Raji (cell line): ENCODE data around the gene FXYD1.

Source experiments
- POLR2A ChIP-seq: IDR thresholded peaks from 2 replicates; pipeline ENCODE4 v1.6.1; 2011; ENCODE audit warnings: low read depth, low read length, control low read depth; ENCODE audit not compliant: insufficient read depth

Gene FXYD1

GRCh38 chr19:35117799-35118198, 20.8 kb upstream of the FXYD1 start:
- TF ChIP-seq POLR2A = no peak

GRCh38 chr19:35118268-35119020, 20.2 kb upstream of the FXYD1 start:
- TF ChIP-seq POLR2A = no peak

GRCh38 chr19:35119091-35119490, 19.5 kb upstream of the FXYD1 start:
- TF ChIP-seq POLR2A = no peak

GRCh38 chr19:35119578-35120155, 19.0 kb upstream of the FXYD1 start:
- TF ChIP-seq POLR2A = no peak

- no peak for TF ChIP-seq POLR2A
Measured at GRCh38 chr19:35120492-35120891, 18.1 kb upstream of the FXYD1 start.

GRCh38 chr19:35120898-35121297, 17.7 kb upstream of the FXYD1 start:
- no peak for TF ChIP-seq POLR2A

GRCh38 chr19:35122687-35123551, 15.7 kb upstream of the FXYD1 start:
- TF ChIP-seq POLR2A = no peak

GRCh38 chr19:35123573-35123972, 15.1 kb upstream of the FXYD1 start:
- TF ChIP-seq POLR2A = no peak

GRCh38 chr19:35124098-35125060, 14.2 kb upstream of the FXYD1 start:
- peak; percentile 83 for TF ChIP-seq POLR2A

- no peak for TF ChIP-seq POLR2A
Measured at GRCh38 chr19:35125270-35125717, 13.3 kb upstream of the FXYD1 start.

- no peak for TF ChIP-seq POLR2A
Measured at GRCh38 chr19:35125749-35126623, 12.6 kb upstream of the FXYD1 start.

GRCh38 chr19:35126624-35126959, 12.0 kb upstream of the FXYD1 start:
- TF ChIP-seq POLR2A = no peak

- no peak for TF ChIP-seq POLR2A
Measured at GRCh38 chr19:35127871-35128270, 10.8 kb upstream of the FXYD1 start.
